NT2/D1 (cell line): ENCODE data around the gene TUBB4B.

Experiments used
- DNase-seq: peaks from one replicate; pipeline ENCODE4 v3.0.0-alpha.2; 2011; ENCODE audit warnings: low read depth, low spot score
- H3K27me3 ChIP-seq: 2 replicates; pipeline ENCODE4 v1.6.0; 2011; ENCODE audit warnings: mild to moderate bottlenecking; ENCODE audit not compliant: insufficient read length, insufficient read depth
- H3K36me3 ChIP-seq: 2 replicates; pipeline ENCODE4 v1.6.1; 2011; ENCODE audit warnings: mild to moderate bottlenecking, low read length, mixed read lengths; ENCODE audit not compliant: insufficient read depth, insufficient read length
- H3K4me1 ChIP-seq: 2 replicates; pipeline ENCODE4 v1.5.1; 2011; ENCODE audit not compliant: insufficient read depth, insufficient read length
- H3K4me3 ChIP-seq: 2 replicates; pipeline ENCODE4 v1.5.1; 2011; ENCODE audit warnings: low read depth; ENCODE audit not compliant: insufficient read length
- H3K9ac ChIP-seq: 2 replicates; pipeline ENCODE4 v1.6.0; 2011; ENCODE audit warnings: low read depth; ENCODE audit not compliant: insufficient read length
- H3K9me3 ChIP-seq: 2 replicates; pipeline ENCODE4 v1.5.1; 2011; ENCODE audit warnings: mild to moderate bottlenecking, low read length; ENCODE audit not compliant: insufficient read depth
- SUZ12 ChIP-seq: IDR thresholded peaks from 2 replicates; pipeline ENCODE4 v1.6.1; 2011; ENCODE audit not compliant: insufficient read length, insufficient read depth; ENCODE audit errors: extremely low read depth
- YY1 ChIP-seq: IDR thresholded peaks from 2 replicates; pipeline ENCODE4 v1.6.1; 2011; ENCODE audit not compliant: insufficient read length, insufficient read depth
- ZNF274 ChIP-seq: IDR thresholded peaks from 2 replicates; pipeline ENCODE4 v1.6.1; 2011; ENCODE audit warnings: mild to moderate bottlenecking, low read depth, low read length

Gene TUBB4B

DNA sequence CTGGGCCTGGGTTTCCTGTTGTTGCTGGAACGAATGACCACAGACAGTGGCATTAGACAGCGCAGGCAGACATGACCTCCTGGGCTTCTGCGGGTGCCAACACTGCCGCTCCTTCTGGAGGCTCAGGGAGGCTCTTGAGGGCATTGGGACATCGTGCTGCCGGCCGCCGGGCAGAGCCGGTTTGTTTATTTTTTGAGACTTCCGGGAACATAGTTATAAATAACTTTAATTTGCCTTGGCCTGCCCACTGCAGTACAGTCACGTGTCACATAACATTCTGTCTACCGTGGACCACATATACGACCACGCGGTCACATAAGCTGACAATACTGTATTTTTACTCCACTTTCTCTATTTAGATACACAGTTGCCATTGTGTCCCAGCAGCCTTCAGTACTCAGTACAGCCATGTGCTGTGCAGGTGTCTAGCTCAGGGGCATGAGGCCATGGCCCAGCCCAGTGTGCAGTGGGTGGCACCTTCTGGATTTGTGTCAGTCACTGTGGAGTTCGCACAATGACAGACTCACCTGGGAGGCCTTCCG, 28.2 kb downstream of the TUBB4B start:
- DNase-seq: no peak
- no peak overlapping the region for H3K9ac ChIP-seq

DNA sequence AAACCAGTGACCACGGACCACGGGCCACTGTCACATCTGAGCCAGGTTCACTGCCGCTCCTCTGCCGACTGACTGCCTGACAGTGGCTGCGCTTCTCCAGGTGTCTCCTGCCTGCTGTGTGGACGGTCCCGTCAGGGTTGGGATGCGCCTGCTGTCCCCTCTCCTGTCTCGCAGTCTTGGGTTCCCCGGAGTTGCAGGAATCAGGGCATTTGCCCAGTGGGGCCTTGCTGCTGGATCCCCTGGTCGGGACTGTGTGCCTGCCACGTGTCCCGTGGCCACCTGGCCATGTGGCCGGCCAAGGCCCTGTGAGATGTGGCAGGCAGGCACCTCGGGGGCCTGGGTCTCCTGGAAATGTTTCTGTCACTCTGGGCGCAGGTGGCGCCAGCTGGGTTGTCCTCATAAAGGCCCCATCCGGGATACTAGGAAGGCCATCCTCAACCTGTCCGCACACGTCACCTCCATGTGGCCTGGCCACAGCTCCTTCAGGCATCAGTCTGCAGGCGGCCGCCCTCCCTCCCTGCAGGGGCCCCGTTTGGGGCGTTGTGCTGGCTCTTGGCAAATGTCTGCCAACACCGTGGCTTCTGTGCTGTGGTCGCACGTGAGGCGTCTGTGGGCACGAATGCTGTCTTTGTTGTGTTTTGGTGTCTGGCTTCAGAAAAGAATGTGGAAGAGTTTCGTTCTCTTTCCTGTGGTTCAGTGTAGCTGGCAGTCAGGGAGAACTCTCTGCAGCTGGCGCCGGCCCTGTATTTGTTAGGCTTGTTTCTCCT, 30.0 kb downstream of the TUBB4B start:
- Histone ChIP-seq H3K4me3 (no peak overlapping the region), H3K27me3 (no peaks in the 10 kb centered on the region), H3K36me3 (peaks cover 83% of the 10 kb centered on the region), H3K9me3 (no peaks in the 10 kb centered on the region), H3K9ac (peak overlapping the region; percentile 10), H3K4me1 (peaks cover 31% of the 10 kb centered on the region)
- DNase-seq: no peak
- TF ChIP-seq YY1 (no peak), ZNF274 (no peak), SUZ12 (no peak)

More for the DNA sequence above, 28.2 kb downstream of the TUBB4B start:
- Histone ChIP-seq H3K27me3 (no peaks in the 10 kb centered on the region), H3K9me3 (no peaks in the 10 kb centered on the region), H3K4me3 (no peak overlapping the region), H3K36me3 (peaks cover 89% of the 10 kb centered on the region), H3K4me1 (peaks cover 20% of the 10 kb centered on the region)
- TF ChIP-seq ZNF274 (no peak), YY1 (no peak), SUZ12 (no peak)

DNA sequence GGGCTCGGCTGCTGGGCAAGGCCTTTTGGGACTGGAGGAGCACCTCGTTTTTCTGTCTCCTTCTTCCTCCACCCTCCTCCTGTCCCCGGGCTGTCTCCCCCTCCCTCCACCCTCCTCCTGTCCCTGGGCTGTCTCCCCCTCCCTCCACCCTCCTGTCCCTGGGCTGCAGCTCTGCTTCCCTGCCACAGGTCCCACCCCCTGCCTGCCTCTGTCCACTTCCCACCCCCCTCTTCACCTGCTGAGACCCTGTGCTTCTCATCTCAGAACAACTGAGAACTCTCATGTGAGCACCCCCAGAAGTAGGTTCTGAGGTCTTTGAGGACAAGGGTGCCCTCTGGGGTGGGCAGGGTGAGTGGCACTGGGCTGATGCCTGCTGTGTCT, 30.6 kb downstream of the TUBB4B start:
- peaks cover 77% of the 10 kb centered on the region for H3K36me3 ChIP-seq
- H3K4me1 ChIP-seq: peaks cover 37% of the 10 kb centered on the region
- H3K27me3 ChIP-seq: no peaks in the 10 kb centered on the region
- TF ChIP-seq ZNF274 (no peak), YY1 (no peak), SUZ12 (no peak)
- H3K9ac ChIP-seq: no peak overlapping the region
- H3K4me3 ChIP-seq: no peak overlapping the region
- DNase-seq: no peak
- no peaks in the 10 kb centered on the region for H3K9me3 ChIP-seq

DNA sequence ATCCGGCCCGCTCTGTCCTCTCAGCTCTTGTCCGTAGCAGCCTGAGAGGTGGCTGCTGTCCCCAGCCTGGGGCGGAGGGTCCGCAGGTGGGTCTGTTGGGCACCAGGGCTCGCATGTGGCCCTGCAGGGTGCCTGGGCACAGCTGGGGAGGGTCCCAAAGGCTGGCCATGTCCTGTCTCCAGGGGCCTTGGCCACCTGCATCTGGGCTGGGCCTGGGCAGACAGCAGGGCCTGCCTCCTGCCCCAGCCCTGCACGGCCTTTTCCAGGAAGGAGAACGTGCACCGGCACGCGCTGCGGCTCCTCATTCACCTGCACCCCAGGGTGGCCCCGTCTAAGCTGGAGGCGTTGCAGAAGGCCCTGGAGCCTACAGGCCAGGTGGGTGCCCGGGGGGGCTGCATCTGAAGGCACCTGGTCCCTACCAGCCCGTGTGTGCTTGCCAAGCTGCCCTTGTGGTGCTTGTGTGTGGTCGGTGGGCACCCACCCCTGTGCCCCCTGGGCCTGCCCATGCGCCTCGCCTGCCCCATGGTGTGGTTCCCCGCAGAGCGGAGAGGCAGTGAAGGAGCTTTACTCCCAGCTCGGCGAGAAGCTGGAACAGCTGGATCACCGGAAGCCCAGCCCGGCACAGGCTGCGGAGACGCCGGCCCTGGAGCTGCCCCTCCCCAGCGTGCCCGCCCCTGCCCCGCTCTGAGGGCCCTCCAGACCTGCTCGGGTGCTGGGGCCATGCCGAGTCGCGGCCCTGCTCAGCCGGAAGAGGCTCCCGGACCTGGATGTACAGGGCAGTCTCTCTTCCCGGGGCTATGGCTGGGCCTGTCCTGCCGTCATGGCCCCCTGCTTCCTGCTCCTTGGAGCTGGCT, 31.4 kb downstream of the TUBB4B start:
- TF ChIP-seq YY1 (no peak), ZNF274 (no peak), SUZ12 (no peak)
- Histone ChIP-seq H3K36me3 (peaks cover 70% of the 10 kb centered on the region), H3K4me3 (no peak overlapping the region), H3K9ac (no peak overlapping the region), H3K4me1 (peaks cover 42% of the 10 kb centered on the region), H3K9me3 (no peaks in the 10 kb centered on the region), H3K27me3 (no peaks in the 10 kb centered on the region)
- DNase-seq: no peak

DNA sequence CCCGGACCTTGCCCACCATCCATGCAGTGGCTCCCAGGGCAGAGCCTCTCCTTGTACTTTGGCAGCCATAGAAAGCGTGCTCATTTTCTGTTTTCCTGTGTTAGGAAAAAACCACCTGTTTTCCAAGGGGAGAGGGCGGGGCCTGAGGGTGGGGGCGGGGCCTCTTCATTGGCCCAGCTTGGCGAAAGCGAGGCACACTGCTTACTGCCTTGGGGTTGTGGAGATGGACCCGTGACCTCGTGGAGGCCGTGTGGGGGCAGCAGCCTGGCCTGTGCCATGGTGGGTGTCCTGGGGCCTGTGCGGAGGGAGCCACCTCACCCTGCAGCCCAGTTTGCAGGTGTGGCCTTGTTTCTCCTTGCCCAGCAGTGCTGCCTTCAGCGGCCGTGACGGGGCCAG, 32.0 kb downstream of the TUBB4B start:
- no peak overlapping the region for H3K9ac ChIP-seq
- H3K4me1 ChIP-seq: peaks cover 42% of the 10 kb centered on the region
- H3K36me3 ChIP-seq: peaks cover 64% of the 10 kb centered on the region
- no peak for DNase-seq
- H3K27me3 ChIP-seq: no peaks in the 10 kb centered on the region
- TF ChIP-seq ZNF274: no peak
- no peak for TF ChIP-seq YY1
- no peak for TF ChIP-seq SUZ12
- H3K9me3 ChIP-seq: no peaks in the 10 kb centered on the region
- H3K4me3 ChIP-seq: no peak overlapping the region

- DNase-seq: no peak
- H3K9me3 ChIP-seq: peaks cover 3% of the 10 kb centered on the region; the same call in 1 of the 2 replicates
- H3K36me3 ChIP-seq: peaks cover 62% of the 10 kb centered on the region
- no peak overlapping the region for H3K4me3 ChIP-seq
- H3K9ac ChIP-seq: peak overlapping the region; percentile 36
- no peak for TF ChIP-seq SUZ12
- no peak for TF ChIP-seq ZNF274
- TF ChIP-seq YY1: no peak
- peaks cover 41% of the 10 kb centered on the region for H3K4me1 ChIP-seq
- H3K27me3 ChIP-seq: no peaks in the 10 kb centered on the region
Measured at GRCh38 chr9:137273611-137274320, 32.7 kb downstream of the TUBB4B start.

DNA sequence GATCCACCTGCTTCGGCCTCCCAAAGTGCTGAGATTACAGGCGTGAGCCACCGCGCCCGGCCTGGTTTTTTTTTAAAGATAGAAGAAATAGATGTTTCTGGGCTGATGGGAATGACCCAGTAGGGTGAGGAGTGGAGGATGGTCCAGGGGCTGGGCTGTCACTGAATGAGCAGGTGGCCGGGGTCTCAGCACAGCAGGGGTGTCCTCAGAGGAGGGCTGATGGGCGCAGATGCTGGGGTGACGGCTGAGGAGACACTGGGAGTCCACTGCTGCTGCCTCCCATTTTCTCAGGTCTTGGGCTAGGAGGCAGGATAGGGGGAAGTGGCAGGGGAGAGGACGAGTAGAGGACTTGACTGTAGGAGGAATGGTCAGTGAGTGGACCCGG, 34.1 kb downstream of the TUBB4B start:
- Histone ChIP-seq H3K9me3 (peaks cover 14% of the 10 kb centered on the region; the same call in 1 of the 2 replicates), H3K4me3 (no peak overlapping the region), H3K9ac (peak overlapping the region; percentile 80), H3K27me3 (no peaks in the 10 kb centered on the region), H3K36me3 (peaks cover 61% of the 10 kb centered on the region), H3K4me1 (peaks cover 48% of the 10 kb centered on the region)
- DNase-seq: no peak
- no peak for TF ChIP-seq SUZ12
- TF ChIP-seq YY1: no peak
- TF ChIP-seq ZNF274: no peak
